HG02763 (cell line): ENCODE measurements around the gene TBC1D5.

Experiments
- ATAC-seq: cut with Tn5 transposase; IDR thresholded peaks from one replicate; pipeline ENCODE4 v1.9.1; 2021; ENCODE audit warnings: mild to moderate bottlenecking, moderate library complexity; ENCODE audit not compliant: unreplicated experiment

TBC1D5 gene

GRCh38 chr3:17122758-17123157 lies 619.7 kb downstream of the TBC1D5 start:
- no peak for ATAC-seq

- ATAC-seq, result no peak
Observed at GRCh38 chr3:17121336-17121735, 621.1 kb downstream of the TBC1D5 start.

GRCh38 chr3:17120115-17120514 lies 622.3 kb downstream of the TBC1D5 start:
- ATAC-seq, result no peak

GRCh38 chr3:17119201-17120072 lies 623.0 kb downstream of the TBC1D5 start:
- ATAC-seq, result no peak

- ATAC-seq, result no peak
Observed at GRCh38 chr3:17118771-17119170, 623.7 kb downstream of the TBC1D5 start.

GRCh38 chr3:17116007-17116600 lies 626.3 kb downstream of the TBC1D5 start:
- no peak for ATAC-seq

- ATAC-seq, result no peak
Observed at GRCh38 chr3:17115186-17115585, 627.2 kb downstream of the TBC1D5 start.

GRCh38 chr3:17111586-17111985 lies 630.8 kb downstream of the TBC1D5 start:
- ATAC-seq, result no peak

GRCh38 chr3:17110660-17111396 lies 631.6 kb downstream of the TBC1D5 start:
- no peak for ATAC-seq
